HG03064 (cell line): Measurements from ENCODE around the gene AMH.

Experiments
- ATAC-seq: cut with Tn5 transposase; IDR thresholded peaks from one replicate; pipeline ENCODE4 v1.9.1; 2021; ENCODE audit warnings: low read depth; ENCODE audit not compliant: unreplicated experiment

The AMH gene

GRCh38 chr19:2282862-2283237 is 33.7 kb downstream of the AMH start:
- ATAC-seq, result no peak

GRCh38 chr19:2283835-2284507 is 34.8 kb downstream of the AMH start:
- ATAC-seq, result no peak

DNA sequence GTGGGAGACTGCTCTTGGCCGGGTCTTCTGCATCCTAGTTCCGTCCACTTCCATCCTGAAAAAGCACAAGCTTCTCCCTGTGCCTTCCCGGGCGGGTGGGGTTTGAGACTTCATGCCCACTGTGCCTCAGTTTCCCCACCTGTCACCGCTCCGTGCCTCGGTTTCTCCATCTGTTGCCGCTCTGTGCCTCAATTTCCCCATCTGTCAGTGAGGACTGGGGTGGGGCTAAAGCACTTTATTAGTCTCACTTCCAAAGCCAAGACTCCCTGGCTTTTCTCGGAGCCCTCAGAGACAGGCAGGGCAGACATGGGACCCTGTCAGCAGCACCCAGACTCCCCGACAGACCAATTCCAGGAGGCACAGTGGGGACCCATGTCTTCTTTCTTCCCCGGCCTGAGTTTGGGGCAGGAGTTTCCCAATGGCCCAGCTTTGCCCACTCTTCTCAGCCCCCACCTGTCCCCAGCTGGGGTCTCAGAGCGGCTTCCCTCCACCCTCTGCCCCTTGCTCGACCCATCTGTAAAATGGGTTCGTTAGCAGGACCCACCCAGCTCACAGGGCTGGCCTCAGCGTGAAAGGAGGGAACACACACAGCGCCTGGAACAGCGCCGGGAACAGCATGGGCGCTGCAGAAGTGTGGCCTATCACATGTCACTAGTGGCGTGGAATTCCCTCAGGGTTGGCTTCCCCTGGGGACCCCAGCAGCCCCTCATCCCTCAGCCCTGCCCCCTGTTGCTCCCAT is 37.4 kb downstream of the AMH start:
- no peak for ATAC-seq

DNA sequence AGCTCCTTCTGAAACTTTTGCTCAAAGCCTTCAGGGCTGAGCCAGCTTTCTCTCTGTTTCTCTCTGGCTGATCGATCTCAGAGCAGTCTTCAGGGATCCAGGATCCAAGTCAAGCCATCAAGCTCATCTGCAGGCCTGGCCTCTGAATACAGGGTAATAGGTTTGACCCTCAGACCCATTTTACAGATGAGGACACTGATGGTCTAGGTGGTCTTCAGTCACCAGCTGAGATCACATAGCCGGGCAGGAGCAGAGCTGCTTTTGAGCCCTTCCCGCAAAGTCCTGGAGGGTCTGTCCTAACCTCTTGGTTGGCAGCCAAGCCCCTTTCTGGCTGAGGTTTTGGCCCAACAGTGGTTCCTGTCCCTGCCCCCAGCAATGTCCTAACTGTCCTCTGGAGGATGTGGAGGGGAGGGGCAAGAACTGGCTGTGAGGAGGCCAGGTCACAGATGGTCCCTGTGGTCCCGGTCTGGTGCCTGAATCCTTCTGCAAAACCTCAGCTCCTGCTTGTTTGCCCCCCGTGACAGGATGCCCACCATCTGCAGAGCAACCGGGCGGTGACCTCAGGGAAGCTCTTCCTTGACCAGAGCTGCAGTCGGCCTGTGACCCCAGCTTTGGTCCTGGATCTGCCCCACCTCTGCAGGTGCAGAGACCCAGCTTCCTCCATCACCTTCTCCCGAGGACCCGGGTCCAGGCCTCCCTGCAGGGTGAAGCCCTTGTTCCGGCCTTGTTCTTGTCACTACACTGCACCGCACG is 38.6 kb downstream of the AMH start:
- no peak for ATAC-seq

DNA sequence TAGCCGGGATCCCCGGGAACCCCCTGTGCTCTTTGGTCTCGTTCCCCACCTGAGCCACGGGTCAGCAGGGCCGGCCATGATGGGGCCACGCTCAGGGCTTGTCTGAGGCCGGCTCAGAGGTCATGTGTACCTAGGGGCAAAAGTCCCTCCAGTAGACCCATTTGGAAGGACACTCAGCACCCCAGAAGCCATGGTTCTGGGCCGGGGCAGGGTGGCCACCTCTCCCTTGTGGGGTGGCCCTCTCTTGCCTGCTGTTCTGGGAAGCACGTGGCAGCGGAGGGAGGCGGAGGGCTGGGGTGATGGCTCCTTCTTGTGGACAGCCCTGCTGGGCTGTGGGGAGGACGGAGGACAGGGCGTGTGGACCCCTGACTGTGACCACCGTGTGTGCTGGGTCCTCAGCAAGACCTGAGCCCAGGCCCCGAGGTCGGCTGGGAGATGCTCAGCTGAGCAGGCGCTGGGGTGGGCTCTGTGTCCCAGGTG is 39.3 kb downstream of the AMH start:
- no peak for ATAC-seq

DNA sequence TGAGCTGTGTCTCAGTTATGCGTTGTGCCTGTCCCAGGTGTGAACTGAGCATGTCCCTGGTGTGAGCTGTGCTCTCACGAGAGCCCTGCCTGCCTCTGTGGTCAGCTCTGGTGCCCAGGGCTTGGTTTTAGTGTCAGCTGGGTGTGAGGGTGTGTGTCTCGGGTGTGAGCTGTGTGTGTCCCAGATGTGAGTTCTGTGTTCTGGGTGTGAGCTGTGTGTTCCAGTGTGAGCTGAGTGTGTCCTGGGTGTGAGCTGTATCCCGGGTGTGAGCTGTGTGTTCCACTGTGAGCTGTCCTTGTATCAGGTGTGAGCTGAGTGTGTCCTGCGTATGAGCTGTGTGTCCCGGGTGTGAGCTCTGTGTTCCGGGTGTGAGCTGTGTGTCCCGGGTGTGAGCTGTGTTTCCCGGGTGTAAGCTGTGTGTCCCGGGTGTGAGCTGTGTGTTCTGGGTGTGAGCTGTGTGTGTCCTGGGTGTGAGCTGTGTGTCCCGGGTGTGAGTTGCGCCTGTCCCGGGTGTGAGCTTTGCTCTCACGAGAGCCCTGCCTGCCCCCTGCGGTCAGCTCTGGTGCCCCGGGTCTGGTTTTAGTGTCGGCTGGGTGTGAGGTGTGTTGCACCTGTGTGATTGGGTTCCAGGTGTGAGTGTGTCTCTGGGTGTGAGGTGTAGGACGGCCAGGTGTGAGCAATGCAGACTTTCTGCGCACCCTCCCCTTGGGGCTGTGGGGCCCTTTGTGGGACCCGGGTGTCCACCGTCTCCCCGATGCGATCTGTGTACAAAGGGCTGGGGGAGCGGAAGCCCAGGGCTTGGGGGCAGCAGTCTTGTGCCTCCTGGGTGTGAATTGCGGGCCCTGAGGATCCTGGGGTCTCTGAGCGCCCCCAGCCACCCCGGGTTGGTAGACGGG is 39.9 kb downstream of the AMH start:
- ATAC-seq, result no peak

- ATAC-seq, result no peak
Measured at GRCh38 chr19:2289714-2290435, 40.8 kb downstream of the AMH start.

- ATAC-seq, result no peak
Measured at GRCh38 chr19:2290441-2291184, 41.5 kb downstream of the AMH start.

DNA sequence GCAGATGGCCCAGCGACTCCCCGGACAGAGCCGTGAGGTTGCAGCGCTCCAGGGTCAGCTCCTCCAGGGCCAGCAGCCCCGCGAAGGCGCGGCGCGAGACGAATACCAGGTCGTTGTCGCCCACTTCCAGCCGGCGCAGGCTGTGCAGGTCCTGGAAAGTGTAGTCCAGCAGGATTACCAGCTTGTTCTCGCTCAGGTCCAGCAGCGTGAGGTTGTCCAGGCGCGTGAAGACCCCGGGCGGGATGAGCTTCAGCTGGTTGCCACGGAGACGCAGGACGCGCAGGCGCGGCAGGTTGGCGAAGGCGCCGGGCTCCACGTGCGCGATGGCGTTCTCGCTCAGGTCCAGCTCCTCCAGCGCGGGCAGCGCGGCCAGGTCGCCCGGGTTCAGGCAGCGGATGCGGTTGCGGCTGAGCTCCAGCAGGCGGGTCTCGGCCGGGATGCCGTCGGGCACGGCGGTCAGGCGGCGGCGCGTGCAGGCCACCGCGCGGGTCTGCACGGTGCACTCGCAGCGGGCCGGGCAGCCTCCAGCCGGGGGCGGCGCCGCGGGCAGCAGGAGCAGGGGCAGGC is 42.1 kb downstream of the AMH start:
- ATAC-seq, result no peak

- ATAC-seq, result no peak
Measured at GRCh38 chr19:2294687-2295335, 45.7 kb downstream of the AMH start.

GRCh38 chr19:2296141-2296540 is 47.0 kb downstream of the AMH start:
- no peak for ATAC-seq

- no peak for ATAC-seq
Measured at GRCh38 chr19:2300533-2300932, 51.4 kb downstream of the AMH start.
